Measurements from ENCODE around the gene KCNG3. TPM values are rescaled to one million over a fixed set of nuclear protein-coding genes. Genes with fewer than 3 reads are reported as not detected.

KCNG3 gene
- total RNA-seq, 4 donors from 2014 or later, result 0.17 TPM; not detected in 3

GRCh38 chr2:42498497-42498896 lies 4.7 kb upstream of the KCNG3 start:
- intact Hi-C loops (cut with DNase I), result loop anchor here (5.0 kb wide), 1 partner anchor 164 kb away; no protein-coding TSS in a partner anchor
- H3K4me1 ChIP-seq, result peaks cover 7 to 19% (median 17%) of the 10 kb centered on the region in 4 donors
- WGBS, result 92% methylated on average over 3 of the region's 3 CpGs
- TF ChIP-seq CTCF (IDR thresholded peaks at IDR 0.05) (no peak), POLR2A (IDR thresholded peaks at IDR 0.05; ENCODE audit: low read depth) (no peak), EP300 (IDR thresholded peaks at IDR 0.05) (no peak), POLR2AphosphoS5 (IDR thresholded peaks at IDR 0.05) (no peak)
- H3K27ac ChIP-seq (replicated peaks in 1 of 4), result no peak overlapping the region
- no peak for DNase-seq (ENCODE audit: extremely low spot score)
- no peak overlapping the region for H3K4me3 ChIP-seq
- H3K27me3 ChIP-seq, result peaks cover under 1 to 34% (median 6%) of the 10 kb centered on the region in 4 donors
- H3K9me3 ChIP-seq, result no peaks in the 10 kb centered on the region
- H3K36me3 ChIP-seq, result no peaks in the 10 kb centered on the region

DNA sequence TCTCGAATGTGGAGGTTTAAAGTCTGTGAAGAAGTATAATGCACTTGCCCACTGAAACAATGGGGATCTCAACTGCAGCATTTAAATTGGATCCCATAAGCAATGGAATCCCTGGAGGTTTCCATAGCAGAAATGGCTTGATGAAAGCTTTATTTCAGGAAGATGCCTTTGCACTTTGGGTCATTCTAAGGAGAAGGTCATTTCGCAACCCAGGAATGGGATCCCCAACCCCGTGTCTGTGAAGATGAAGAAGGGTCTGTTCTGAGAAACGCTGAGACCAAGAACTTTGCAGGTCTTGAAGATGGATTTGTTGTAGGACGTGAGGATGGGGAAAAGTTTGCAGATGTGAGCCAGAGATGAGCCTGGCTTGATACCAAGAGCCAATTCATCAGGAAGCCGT lies 1.8 kb upstream of the KCNG3 start:
- H3K36me3 ChIP-seq, result no peaks in the 10 kb centered on the region
- no peak overlapping the region for H3K4me3 ChIP-seq
- no peak for TF ChIP-seq POLR2A (IDR thresholded peaks at IDR 0.05; ENCODE audit: low read depth)
- TF ChIP-seq POLR2AphosphoS5 (IDR thresholded peaks at IDR 0.05), result no peak
- no peak for TF ChIP-seq CTCF (IDR thresholded peaks at IDR 0.05)
- TF ChIP-seq EP300 (IDR thresholded peaks at IDR 0.05), result no peak
- intact Hi-C loops (cut with DNase I), result loop anchor here (5.0 kb wide), 1 partner anchor 167 kb away; no protein-coding TSS in a partner anchor
- WGBS, result 73% methylated on average over 6 of the region's 6 CpGs
- DNase-seq (ENCODE audit: extremely low spot score), result no peak
- no peak overlapping the region for H3K27ac ChIP-seq (replicated peaks in 1 of 4)
- H3K4me1 ChIP-seq, result peaks cover 7 to 26% (median 26%) of the 10 kb centered on the region in 4 donors
- H3K9me3 ChIP-seq, result no peaks in the 10 kb centered on the region
- peaks cover 9 to 49% (median 21%) of the 10 kb centered on the region in 4 donors for H3K27me3 ChIP-seq

GRCh38 chr2:42495234-42495581 lies 1.4 kb upstream of the KCNG3 start:
- H3K36me3 ChIP-seq, result no peaks in the 10 kb centered on the region
- intact Hi-C loops (cut with DNase I), result loop anchor here (5.0 kb wide), 1 partner anchor 167 kb away; no protein-coding TSS in a partner anchor
- H3K27me3 ChIP-seq, result peaks cover 9 to 49% (median 21%) of the 10 kb centered on the region in 4 donors
- H3K9me3 ChIP-seq, result no peaks in the 10 kb centered on the region
- DNase-seq (ENCODE audit: extremely low spot score), result no peak
- H3K4me3 ChIP-seq, result peak overlapping the region; percentile 61 to 76 (median 64)
- H3K27ac ChIP-seq (replicated peaks in 1 of 4), result peak overlapping the region in 1 of 4 donors; percentile 49
- WGBS, result 0% methylated on average over 1 of the region's 1 CpG
- no peak for TF ChIP-seq POLR2AphosphoS5 (IDR thresholded peaks at IDR 0.05)
- TF ChIP-seq POLR2A (IDR thresholded peaks at IDR 0.05; ENCODE audit: low read depth), result no peak
- no peak for TF ChIP-seq EP300 (IDR thresholded peaks at IDR 0.05)
- no peak for TF ChIP-seq CTCF (IDR thresholded peaks at IDR 0.05)
- peaks cover 7 to 26% (median 26%) of the 10 kb centered on the region in 4 donors for H3K4me1 ChIP-seq

- DNase-seq (ENCODE audit: extremely low spot score), result no peak
- intact Hi-C loops (cut with DNase I), result loop anchor here (5.0 kb wide), 1 partner anchor 168 kb away; no protein-coding TSS in a partner anchor
- WGBS, result 0% methylated on average over 27 of the region's 65 CpGs
These were observed 812 bp upstream of the KCNG3 start for GRCh38 chr2:42494355-42495233.

More at GRCh38 chr2:42494355-42495233, 812 bp upstream of the KCNG3 start:
- Histone ChIP-seq H3K4me3 (peak overlapping the region; percentile 61 to 76 (median 64)), H3K27ac (replicated peaks in 1 of 4) (peak overlapping the region in 3 of 4 donors; percentile 11 to 49 (median 49)), H3K27me3 (peaks cover 9 to 49% (median 21%) of the 10 kb centered on the region in 4 donors), H3K4me1 (peaks cover 7 to 26% (median 26%) of the 10 kb centered on the region in 4 donors), H3K9me3 (no peaks in the 10 kb centered on the region), H3K36me3 (no peaks in the 10 kb centered on the region)
- TF ChIP-seq EP300 (IDR thresholded peaks at IDR 0.05), result no peak
- no peak for TF ChIP-seq POLR2A (IDR thresholded peaks at IDR 0.05; ENCODE audit: low read depth)
- peak; percentile 73 to 90 (median 80) for TF ChIP-seq CTCF (IDR thresholded peaks at IDR 0.05)
- no peak for TF ChIP-seq POLR2AphosphoS5 (IDR thresholded peaks at IDR 0.05)
